Sciatic nerve (tissue), 2 donors: ENCODE results near the gene GNAO1. TPM values are rescaled to one million over a fixed set of nuclear protein-coding genes. Genes with fewer than 3 reads are reported as not detected.
A peak's percentile ranks its signal among the peaks of the same experiment; 100 is the strongest.

Source experiments
- ATAC-seq: fragments of 200-7000 bp; cut with Tn5 transposase; one replicate; pipeline ENCODE4 v1.9.1; 2020; ENCODE audit warnings: mild to moderate bottlenecking, moderate library complexity
- DNase-seq: peaks from one replicate; pipeline ENCODE4 v3.0.0-alpha.2; 2020; ENCODE audit warnings: low spot score
- intact Hi-C: fragments of 100-400 bp; cut with DNase I; formaldehyde crosslinking; loops from one replicate; pipeline ENCODE4 v1.14.2; 2022
- total RNA-seq: library from RNA; stranded (reverse); fragmentation: NEBNext Ultra II Directional; extraction: Animal tissue kit (Norgen Biotek cat#: 25700); gene quantifications from one replicate; pipeline ENCODE4 v1.2.1, GENCODE V29; 2021
- donor health status: DM: no; HTN: no; CAD: no.
- donor health status: DM: no; HTN: no; CAD: no.

Gene GNAO1
- total RNA-seq: 7.9 TPM

DNA sequence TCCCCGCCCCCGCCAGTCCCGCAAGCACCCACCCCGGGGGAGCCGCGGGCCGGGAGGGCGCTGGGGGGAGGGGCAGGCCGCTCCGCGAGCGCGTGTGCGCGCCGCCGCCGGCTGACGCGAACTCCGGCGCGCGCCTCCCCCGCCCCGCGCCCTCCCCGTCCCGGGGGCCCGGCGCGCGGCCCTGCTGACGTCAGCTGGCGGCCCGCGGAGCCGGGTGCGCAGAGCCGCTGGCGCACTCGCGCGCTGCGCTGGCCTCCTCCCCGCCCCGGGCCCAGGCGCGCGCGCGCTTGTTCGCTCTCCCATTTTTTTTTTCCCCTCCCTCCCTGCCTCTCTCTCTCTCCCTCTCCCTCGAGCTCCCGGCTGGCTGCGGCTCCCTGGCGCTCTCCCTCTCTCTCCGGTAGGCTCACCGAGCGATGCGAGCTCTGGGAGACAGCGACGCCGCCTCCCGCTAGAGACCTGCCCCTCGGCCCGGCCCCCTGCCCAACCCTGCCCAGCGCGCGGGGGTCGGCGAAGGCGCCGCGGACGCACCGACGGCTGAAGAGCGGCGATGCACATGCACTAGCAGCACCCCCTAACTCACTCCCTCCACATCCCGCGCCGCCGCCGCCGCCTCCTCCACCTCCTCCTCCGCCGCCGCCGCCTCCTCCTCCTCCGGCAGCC lies at the start of gene GNAO1:
GNAO1 (plus strand) TSS at position 334 of the 660 bp plus-strand sequence. CDS start 747 bp downstream, outside the sequence.
- intact Hi-C loops: no loop called here
- ATAC-seq (peak; percentile 85), DNase-seq (peak; percentile 85)

DNA sequence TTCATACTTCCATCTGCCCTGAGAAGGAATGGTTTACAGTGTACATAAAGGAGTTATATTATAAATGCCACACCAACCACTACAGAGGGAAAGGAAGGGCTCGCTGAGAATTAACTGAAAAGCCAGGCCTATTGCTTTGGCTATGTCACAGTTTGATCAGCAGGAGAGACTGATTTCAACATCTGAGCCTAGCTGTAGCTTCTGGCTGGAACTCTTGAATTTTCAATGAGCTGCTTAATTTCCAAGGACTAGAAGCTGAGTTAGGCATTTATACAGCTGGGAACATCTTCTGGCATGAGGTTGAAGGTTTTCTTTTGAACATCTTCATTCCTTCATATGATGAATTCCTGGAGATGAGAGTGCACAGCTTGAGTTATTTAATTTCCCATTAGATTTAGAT lies 47.6 kb upstream of the GNAO1 start:
- intact Hi-C loops: no loop called here
- ATAC-seq: peak; percentile 80
- DNase-seq: no peak

DNA sequence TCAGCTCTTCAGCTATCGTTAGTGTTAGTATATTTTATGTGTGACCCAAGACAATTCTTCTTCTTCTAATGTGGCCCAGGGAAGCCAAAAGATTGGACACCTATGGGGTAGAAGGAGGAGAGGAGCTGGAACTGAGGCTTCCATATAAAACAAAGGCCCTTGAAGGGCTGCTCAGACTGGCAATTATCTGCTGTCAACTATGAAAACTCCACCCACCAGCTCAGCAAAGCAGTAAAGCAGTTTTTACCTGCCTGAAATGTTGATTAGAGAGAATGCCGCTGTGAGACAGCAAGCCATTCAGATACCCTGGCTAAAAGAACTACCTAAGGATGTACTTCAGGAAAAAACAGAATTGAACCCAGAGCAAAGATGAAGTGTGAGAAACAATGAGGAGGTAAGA lies 45.9 kb upstream of the GNAO1 start:
- DNase-seq (no peak), ATAC-seq (no peak)
- intact Hi-C loops: no loop called here

- ATAC-seq (no peak), DNase-seq (no peak)
- intact Hi-C loops: no loop called here
These were observed 39.7 kb upstream of the GNAO1 start for GRCh38 chr16:56151621-56152020.

GRCh38 chr16:56161658-56162057 lies 29.6 kb upstream of the GNAO1 start:
- DNase-seq (no peak), ATAC-seq (no peak)
- intact Hi-C loops: no loop called here

- DNase-seq (no peak), ATAC-seq (no peak)
- intact Hi-C loops: no loop called here
These were observed 28.2 kb upstream of the GNAO1 start for GRCh38 chr16:56163089-56163488.

DNA sequence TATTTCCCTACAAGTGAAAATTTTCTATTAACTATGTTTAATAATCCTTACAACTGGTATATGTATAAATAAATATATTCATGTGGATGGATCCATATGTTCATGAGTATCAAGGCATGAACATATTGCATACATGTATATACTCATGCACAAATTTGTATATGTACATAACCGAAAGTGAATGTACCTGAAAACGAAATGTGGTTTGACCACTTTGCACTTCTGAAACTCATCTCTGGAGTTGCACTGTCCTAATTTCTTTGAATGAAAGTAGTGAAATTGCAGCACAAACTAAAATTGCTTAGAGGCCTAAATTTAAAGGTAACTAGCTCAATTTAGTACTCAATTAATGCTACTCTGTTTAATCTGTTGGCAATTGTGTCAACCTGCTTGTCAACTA lies 27.4 kb upstream of the GNAO1 start:
- no peak for ATAC-seq
- DNase-seq: no peak
- intact Hi-C loops: no loop called here

DNA sequence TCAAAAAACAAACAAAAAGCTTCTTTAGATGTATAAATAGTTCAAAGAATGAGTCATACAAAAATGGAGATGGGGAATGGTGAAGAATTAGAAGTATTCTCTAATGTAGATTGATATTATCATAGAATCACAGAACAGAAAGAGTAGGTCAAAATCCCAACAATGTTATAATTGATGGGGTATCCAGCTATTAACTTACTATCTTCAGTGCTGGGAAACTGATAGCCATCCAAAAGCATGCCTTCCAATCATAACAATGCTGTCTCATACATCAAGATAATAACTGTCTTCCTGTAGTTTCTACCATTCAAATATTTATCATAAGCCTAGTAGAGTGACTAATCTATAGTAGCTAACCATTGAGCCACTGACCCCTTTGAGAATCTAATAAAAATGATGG lies 26.7 kb upstream of the GNAO1 start:
- intact Hi-C loops: no loop called here
- ATAC-seq (no peak), DNase-seq (no peak)

- DNase-seq (no peak), ATAC-seq (no peak)
- intact Hi-C loops: no loop called here
These were observed 16.9 kb upstream of the GNAO1 start for GRCh38 chr16:56174411-56174810.

GRCh38 chr16:56181401-56181800 lies 9.9 kb upstream of the GNAO1 start:
- ATAC-seq (no peak), DNase-seq (no peak)
- intact Hi-C loops: no loop called here

DNA sequence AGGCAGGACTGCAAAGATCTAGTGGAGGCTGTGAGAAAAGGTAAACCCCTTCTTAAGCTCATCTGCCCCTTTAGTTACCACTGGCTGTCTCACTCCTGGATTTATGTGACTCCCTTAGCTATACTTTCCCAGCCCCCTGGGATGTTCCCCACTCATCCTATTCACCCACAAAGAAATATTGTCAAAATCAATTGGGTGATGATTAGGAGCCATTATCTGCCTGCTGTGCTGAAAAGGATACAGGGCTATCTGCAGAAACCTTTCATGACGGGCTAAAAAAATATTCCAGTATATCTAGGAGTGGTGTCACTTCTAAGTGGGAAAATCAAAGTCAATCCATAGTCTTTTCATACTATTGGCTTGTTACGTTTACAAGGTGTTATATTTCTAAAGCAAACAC lies 8.0 kb upstream of the GNAO1 start:
- intact Hi-C loops: no loop called here
- ATAC-seq: no peak
- DNase-seq: no peak

DNA sequence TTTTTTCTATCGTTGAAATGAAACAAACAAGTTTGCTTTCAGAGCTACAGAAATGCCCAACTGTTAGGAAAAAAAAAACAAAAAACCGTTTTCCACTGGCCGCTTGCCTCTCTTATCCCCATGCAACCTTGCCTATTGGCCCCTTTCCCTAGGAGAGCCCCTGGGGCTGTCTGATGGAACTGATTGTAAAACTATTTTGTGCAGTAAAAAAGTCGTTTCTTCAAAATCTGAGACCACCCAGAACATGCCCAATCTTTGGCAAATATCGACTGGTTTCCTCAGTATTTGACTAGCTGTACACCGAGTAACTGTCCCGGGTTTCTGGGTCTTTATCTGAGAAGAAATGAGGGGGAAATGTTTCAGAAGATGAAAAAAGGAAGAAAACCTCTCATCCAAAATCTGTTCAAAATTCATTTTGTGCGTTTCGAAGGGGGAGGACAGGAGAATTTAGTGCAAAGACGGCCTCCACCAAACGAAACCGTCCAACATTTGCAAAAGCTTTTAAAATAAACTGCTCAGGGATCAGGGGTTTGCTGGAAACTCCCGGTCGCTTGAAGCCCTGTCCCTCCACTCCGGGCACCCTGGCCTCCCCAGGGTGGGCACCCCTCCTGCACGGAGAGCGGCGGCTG lies 1.1 kb upstream of the GNAO1 start:
- intact Hi-C loops: no loop called here
- peak; percentile 35 for ATAC-seq
- DNase-seq: no peak

- intact Hi-C loops: no loop called here
- ATAC-seq (peak; percentile 1), DNase-seq (no peak)
These were observed 573 bp upstream of the GNAO1 start for GRCh38 chr16:56190677-56191155.

GRCh38 chr16:56191835-56192634 lies 746 bp downstream of the GNAO1 start:
- no peak for ATAC-seq

DNA sequence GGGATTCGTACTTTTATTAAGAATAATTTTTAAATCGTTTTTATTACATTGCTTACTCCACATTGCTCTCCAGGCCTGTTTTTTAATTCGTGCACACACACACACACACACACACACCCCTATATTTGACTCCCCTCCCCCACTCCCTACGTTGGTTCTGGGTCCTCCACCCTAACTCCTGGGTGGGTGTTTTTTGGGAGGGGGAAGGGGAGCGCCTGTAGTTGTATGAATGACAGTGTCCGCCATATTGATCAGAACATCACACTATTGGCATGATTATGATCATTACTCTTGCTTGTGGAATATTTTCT lies 1.3 kb downstream of the GNAO1 start:
- intact Hi-C loops: no loop called here
- DNase-seq: no peak
- no peak for ATAC-seq

More at GRCh38 chr16:56191835-56192634, 746 bp downstream of the GNAO1 start:
- no peak for DNase-seq
- intact Hi-C loops: no loop called here

DNA sequence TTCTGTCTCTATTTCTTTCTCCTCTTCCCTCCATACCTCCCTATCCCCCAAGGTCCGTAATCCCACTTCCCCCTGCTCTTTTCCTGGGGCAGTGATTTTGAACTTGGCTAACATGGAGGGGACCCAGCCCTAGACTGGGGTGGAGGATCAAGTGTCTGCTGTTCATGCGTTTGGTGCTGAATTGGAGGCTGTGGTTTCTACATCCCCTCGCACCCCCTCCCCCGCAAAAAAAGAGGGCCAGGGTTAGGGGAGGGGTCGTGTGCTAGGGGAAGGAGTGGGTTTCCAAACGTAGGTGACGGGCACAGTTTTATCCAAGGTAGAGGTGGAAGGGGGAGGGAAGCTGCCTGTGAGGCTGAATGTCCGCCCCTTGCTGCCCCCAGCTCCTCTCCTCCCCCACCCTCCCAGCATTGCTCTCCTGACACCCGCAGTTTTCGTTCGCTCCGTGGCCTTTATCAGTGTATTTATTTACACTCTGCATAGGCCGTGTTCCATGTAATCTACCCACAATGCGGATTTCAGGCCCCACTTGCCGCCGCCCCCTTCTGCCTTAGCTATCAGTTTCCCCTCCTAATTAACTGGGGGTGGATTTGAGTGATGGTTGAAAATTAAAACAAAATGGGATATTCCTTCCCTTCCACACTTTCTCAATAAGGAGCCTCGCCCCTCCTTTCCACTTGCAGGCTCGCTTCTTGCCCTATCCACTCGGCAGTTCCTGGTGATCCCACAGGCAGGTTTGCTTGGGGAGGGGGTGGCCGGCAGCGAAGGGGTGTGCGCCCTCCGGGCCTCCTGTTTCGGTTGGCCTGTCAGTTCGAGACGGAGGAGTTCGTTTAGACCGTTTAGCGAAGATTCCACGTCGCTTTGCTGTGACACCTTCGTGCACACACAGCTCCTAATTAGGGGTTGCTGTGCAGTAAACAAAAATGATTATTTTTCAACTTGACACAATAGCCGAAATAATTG lies 2.0 kb downstream of the GNAO1 start:
- intact Hi-C loops: no loop called here
- DNase-seq: no peak
- ATAC-seq: no peak

GRCh38 chr16:56193951-56194726 lies 2.9 kb downstream of the GNAO1 start:
- intact Hi-C loops: no loop called here
- ATAC-seq (peak; percentile 90), DNase-seq (peak; percentile 89)

- DNase-seq: no peak
- intact Hi-C loops: no loop called here
- ATAC-seq: no peak
These were observed 3.9 kb downstream of the GNAO1 start for GRCh38 chr16:56195151-56195550.
